ACC112 (cell line): ENCODE data around the gene EIF2D.

Experiments used
- H2AFZ ChIP-seq: fragments of 200-600 bp; sonication (generic); one replicate; pipeline ENCODE4 v1.6.0; 2017; ENCODE audit warnings: antibody characterized with exemption, low read length; ENCODE audit not compliant: unreplicated experiment
- H3K27ac ChIP-seq: fragments of 200-600 bp; sonication (generic); 2 replicates; pipeline ENCODE4 v1.5.1; 2014; ENCODE audit warnings: low read depth, mild to moderate bottlenecking, antibody characterized with exemption, low read length, moderate library complexity
- H3K27me3 ChIP-seq: fragments of 200-600 bp; sonication (generic); 2 replicates; pipeline ENCODE4 v1.6.1; 2014; ENCODE audit warnings: mild to moderate bottlenecking, antibody characterized with exemption, low read length, moderate library complexity, mixed read lengths; ENCODE audit not compliant: insufficient read depth
- H3K36me3 ChIP-seq: fragments of 200-600 bp; sonication (generic); 2 replicates; pipeline ENCODE4 v1.6.1; 2016; ENCODE audit warnings: mild to moderate bottlenecking, antibody characterized with exemption, low read length, moderate library complexity, mixed read lengths; ENCODE audit not compliant: insufficient read depth
- H3K4me1 ChIP-seq: fragments of 200-600 bp; sonication (generic); one replicate; pipeline ENCODE4 v1.6.1; 2016; ENCODE audit warnings: low read length, mixed read lengths; ENCODE audit not compliant: insufficient read depth, unreplicated experiment, control insufficient read depth
- H3K4me3 ChIP-seq: fragments of 200-600 bp; sonication (generic); 2 replicates; pipeline ENCODE4 v1.5.1; 2014; ENCODE audit warnings: mild to moderate bottlenecking, low read depth, low read length
- H3K79me2 ChIP-seq: fragments of 200-600 bp; sonication (generic); one replicate; pipeline ENCODE4 v1.6.0; 2016; ENCODE audit warnings: low read length; ENCODE audit not compliant: control insufficient read depth, unreplicated experiment, insufficient read depth

Gene EIF2D

DNA sequence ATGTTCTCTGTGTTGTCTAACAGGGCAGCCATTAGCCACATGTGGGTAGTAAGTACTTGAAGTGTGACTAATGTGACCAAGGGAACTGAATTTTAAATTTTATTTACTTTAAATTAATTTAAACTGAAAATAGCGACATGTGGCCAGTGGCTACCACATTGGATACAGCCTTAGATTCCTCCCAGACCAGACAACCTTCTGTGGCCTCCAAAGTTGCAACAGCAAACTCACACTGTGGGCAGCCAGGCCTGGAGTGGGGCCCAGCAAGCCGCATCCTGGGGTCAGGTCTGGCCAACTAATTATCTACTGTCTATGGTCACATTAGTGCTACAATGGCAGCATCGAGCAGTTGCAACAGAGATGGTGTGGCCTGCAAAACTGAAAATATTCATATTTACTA lies 11.7 kb downstream of the EIF2D start:
- Histone ChIP-seq H3K4me3 (no peak overlapping the region), H3K4me1 (no peaks in the 10 kb centered on the region), H3K36me3 (peaks cover 18% of the 10 kb centered on the region), H2AFZ (no peak overlapping the region), H3K79me2 (no peaks in the 10 kb centered on the region), H3K27ac (no peak overlapping the region), H3K27me3 (no peaks in the 10 kb centered on the region)

DNA sequence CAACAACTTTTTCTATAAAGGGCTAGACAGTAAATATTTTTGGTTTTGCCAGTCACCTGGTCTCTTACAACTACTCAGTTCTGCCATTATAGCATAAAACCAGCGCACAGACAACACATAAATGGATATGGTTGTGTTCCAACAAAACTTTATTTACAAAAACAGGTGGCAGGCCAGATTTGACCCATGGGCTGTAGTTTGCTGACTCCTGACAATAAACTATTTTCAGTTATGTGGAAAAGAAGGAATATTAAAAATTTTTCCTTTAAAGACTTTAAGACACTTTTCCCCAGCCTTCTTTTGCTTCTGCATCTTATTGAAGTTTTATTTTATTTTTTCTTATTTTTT lies 16.0 kb downstream of the EIF2D start:
- H3K27me3 ChIP-seq: no peaks in the 10 kb centered on the region
- H3K36me3 ChIP-seq: peaks cover 18% of the 10 kb centered on the region; the same call in 1 of the 2 replicates
- H3K4me3 ChIP-seq: no peak overlapping the region
- H3K27ac ChIP-seq: no peak overlapping the region
- H3K4me1 ChIP-seq: no peaks in the 10 kb centered on the region
- no peak overlapping the region for H2AFZ ChIP-seq
- no peaks in the 10 kb centered on the region for H3K79me2 ChIP-seq

DNA sequence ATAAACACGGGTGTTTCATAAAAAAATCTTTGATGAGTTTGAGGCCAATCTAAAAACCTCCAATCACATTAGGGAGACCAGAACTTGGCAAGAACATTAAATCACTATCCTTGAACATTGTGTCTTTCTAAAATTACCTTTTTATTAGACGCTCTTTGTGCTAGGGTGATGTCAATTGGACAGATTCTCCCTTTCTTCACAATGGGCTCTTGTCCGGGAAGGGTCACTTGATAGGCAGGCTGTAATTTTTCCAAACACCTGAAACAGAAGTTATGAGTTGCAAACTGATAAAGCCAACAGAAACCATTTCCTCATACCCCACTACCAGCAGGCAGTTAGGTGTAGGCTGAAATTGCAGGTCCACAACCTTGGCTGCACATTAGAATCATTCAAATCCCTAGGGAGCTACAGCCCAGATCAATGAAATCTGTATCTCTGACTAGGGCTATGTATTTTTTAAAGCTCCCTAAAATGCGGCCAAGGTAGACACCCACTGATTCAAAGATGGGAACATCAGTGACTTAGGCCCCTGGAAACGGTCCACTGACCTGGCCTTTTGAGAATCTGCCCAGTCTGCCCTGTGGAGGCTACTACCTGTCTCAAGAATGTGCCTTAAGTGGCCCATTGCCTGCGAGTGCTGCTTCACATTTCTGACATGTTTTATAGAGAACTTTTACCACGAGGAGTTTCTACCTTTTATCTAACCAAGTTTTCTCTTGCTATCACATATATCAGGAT lies 16.5 kb downstream of the EIF2D start:
- Histone ChIP-seq H3K79me2 (no peaks in the 10 kb centered on the region), H3K4me1 (peaks cover 5% of the 10 kb centered on the region), H3K27ac (no peak overlapping the region), H3K4me3 (no peak overlapping the region), H3K27me3 (no peaks in the 10 kb centered on the region), H2AFZ (no peak overlapping the region), H3K36me3 (peaks cover 18% of the 10 kb centered on the region; the same call in 1 of the 2 replicates)

DNA sequence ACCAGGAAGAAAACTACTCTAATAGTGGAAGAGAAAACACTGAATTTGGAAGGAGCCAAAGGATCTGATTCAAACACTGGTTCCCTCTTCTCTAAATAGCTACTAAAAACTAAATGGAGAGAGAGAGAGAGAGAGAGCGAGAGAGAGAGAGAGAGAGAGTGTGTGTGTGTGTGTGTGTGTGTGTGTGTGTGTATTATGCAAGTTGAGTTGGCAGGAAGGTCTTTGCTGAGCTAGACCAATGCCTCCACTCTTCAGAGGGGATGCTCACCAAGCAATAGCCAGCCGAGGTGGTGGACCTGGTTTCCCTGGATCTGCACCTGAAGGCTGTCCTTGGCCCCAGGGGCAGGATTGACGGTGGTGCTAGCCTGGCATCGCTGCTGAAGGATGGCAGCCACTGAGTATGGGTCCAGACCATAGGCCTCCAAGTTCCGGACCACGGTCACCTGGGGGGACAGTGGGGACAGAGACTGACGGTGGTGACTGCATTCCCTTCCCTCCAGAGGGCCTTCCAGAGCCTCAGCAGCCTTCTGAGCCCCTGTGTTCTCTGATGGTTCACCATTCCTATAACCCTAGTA lies 18.8 kb downstream of the EIF2D start:
- Histone ChIP-seq H3K27me3 (no peaks in the 10 kb centered on the region), H3K27ac (no peak overlapping the region), H3K4me1 (peaks cover 27% of the 10 kb centered on the region), H2AFZ (no peak overlapping the region), H3K36me3 (peaks cover 18% of the 10 kb centered on the region; the same call in 1 of the 2 replicates), H3K4me3 (no peak overlapping the region), H3K79me2 (no peaks in the 10 kb centered on the region)

DNA sequence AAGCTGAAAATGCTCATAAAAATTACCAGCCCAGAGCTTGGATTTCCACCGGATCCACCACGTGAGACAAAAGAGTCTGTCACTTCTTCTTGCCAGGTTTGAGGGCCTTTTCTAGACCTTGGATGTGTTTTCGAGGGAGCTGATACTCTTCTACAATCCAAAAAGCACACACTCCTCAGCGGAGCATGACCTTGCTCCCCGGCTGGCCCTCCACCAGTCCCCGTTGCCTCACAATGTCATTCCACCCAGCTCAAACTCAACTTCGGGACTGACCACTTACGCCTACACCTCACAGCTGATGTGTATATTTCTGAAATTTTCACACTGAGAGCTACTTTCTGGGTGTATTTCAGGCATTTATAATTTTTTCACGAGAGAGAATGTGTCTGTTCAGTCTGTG lies 20.6 kb downstream of the EIF2D start:
- Histone ChIP-seq H3K27me3 (no peaks in the 10 kb centered on the region), H2AFZ (no peak overlapping the region), H3K27ac (no peak overlapping the region), H3K4me3 (no peak overlapping the region), H3K79me2 (no peaks in the 10 kb centered on the region), H3K4me1 (peaks cover 31% of the 10 kb centered on the region), H3K36me3 (peaks cover 18% of the 10 kb centered on the region; the same call in 1 of the 2 replicates)

DNA sequence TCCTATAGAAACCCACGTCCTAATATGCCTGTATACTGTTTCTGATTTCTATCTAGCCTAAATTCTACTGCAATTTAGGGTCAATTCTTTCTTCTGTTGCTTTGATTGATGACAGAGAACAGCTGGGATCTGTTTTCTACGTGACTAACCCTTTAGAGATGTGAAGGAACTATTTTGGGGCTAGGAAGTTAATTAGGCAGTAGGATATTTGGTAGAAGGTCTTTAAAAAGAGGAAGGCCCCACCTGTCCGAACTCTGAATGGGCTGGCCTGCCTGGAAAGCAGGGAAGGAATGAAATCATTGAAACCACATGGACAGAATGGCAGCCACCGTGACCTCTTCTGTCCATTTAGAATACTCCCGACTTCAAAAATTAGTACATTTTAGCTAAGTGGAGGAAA lies 21.0 kb downstream of the EIF2D start:
- Histone ChIP-seq H3K4me3 (no peak overlapping the region), H2AFZ (no peak overlapping the region), H3K79me2 (no peaks in the 10 kb centered on the region), H3K27me3 (no peaks in the 10 kb centered on the region), H3K4me1 (peaks cover 31% of the 10 kb centered on the region), H3K27ac (no peak overlapping the region), H3K36me3 (peaks cover 18% of the 10 kb centered on the region; the same call in 1 of the 2 replicates)

DNA sequence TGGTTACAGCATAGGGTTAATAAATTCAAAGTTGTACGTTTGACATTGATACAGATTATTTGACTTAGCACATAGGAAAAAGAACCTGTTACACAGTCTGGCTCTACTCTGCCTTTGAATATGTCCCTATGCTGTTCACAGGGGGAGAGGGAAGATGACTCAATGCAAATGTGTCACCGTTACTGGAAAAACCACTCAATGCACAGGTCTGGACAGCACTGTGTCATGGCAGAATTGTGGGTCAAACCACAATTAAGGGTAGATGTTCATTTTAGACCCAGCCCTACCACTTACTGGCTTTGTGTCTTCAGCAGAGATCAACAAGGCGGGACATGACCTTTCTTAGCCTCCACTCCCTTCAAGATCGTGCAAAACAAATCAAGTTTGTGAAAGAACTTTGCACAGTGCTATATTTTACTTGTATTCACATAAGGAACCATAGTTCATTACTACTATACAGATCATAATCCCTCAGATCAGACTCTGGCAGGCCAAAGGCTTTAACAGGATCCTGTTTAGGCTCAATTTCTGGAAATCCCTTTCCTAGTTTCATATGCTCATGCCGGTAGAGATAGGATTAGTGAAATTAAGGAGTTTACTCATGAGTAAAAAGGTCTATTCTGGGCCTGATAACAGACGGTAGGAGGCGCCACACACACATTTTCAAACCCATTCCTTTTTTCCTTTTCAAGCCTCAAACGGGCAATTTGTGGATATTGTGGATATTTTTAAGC lies 22.1 kb downstream of the EIF2D start:
- Histone ChIP-seq H3K27ac (peak overlapping the region; percentile 82), H3K79me2 (no peaks in the 10 kb centered on the region), H3K36me3 (0 out of 2 replicates have a peak, but pooled peaks cover 12% of the 10 kb centered on the region), H3K27me3 (no peaks in the 10 kb centered on the region), H2AFZ (no peak overlapping the region), H3K4me3 (0 out of 2 replicates have a peak overlapping the region, but pooled peaks have one; percentile 11), H3K4me1 (peaks cover 31% of the 10 kb centered on the region)

DNA sequence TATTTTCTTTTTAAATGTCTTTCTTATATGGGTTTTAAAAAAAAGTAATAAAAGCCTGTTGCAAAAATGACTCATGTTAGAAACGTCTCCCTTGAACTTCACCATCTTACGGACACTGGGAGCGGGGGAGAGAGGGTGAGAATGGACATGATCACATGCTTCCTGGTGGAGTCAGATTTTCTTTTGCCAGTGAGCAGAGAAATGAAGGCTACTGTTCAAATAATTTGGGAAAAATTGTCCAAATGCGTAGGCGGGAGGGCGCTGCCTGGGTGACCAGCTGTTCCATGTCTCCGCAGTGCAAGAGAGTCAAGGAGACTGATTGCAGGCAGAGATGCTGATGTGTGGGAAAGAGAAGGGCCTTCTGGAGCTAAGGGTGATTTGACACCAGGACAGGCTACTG lies 23.1 kb downstream of the EIF2D start:
- Histone ChIP-seq H3K4me3 (peak overlapping the region; percentile 11; the same call in 1 of the 2 replicates), H3K79me2 (no peaks in the 10 kb centered on the region), H3K36me3 (0 out of 2 replicates have a peak, but pooled peaks cover 8% of the 10 kb centered on the region), H3K4me1 (peaks cover 31% of the 10 kb centered on the region), H3K27ac (peak overlapping the region; percentile 82), H2AFZ (no peak overlapping the region), H3K27me3 (no peaks in the 10 kb centered on the region)

DNA sequence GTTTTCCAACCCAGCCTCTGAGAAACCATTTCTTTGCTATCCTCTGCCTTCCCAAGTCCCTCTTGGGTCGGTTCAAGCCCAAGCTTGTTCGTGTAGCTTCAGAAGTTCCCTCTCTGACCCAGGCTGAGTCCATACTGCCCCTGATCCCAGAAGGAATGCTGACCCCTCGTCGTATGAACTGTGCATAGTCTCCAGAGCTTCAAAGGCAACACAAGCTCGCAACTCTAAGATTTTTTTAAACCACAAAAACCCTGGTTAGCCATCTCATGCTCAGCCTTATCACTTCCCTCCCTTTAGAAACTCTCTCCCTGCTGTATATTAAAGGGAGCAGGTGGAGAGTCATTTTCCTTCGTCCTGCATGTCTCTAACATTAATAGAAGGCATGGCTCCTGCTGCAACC lies 23.8 kb downstream of the EIF2D start:
- no peak overlapping the region for H2AFZ ChIP-seq
- H3K36me3 ChIP-seq: 0 out of 2 replicates have a peak, but pooled peaks cover 8% of the 10 kb centered on the region
- peaks cover 31% of the 10 kb centered on the region for H3K4me1 ChIP-seq
- no peaks in the 10 kb centered on the region for H3K27me3 ChIP-seq
- H3K79me2 ChIP-seq: no peaks in the 10 kb centered on the region
- no peak overlapping the region for H3K4me3 ChIP-seq
- H3K27ac ChIP-seq: peak overlapping the region; percentile 82

DNA sequence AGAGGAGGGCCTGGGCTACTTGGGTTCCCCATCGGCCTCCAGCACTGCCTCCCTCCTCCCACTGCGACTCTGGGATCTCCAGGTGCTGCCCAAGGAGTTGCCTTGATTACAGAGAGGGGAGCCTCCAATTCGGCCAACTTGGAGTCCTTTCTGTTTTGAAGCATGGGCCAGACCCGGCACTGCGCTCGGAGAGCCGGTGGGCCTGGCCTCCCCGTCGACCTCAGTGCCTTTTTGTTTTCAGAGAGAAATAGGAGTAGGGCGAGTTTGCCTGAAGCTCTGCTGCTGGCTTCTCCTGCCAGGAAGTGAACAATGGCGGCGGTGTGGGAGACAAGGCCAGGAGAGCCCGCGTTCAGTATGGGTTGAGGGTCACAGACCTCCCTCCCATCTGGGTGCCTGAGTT lies 24.4 kb downstream of the EIF2D start:
- no peak overlapping the region for H3K27ac ChIP-seq
- H3K4me1 ChIP-seq: peaks cover 31% of the 10 kb centered on the region
- H3K4me3 ChIP-seq: no peak overlapping the region
- no peaks in the 10 kb centered on the region for H3K79me2 ChIP-seq
- 0 out of 2 replicates have a peak, but pooled peaks cover 8% of the 10 kb centered on the region for H3K36me3 ChIP-seq
- H3K27me3 ChIP-seq: no peaks in the 10 kb centered on the region
- H2AFZ ChIP-seq: no peak overlapping the region
